ENCODE data around the gene MYO15A.

Gene MYO15A, protein sequence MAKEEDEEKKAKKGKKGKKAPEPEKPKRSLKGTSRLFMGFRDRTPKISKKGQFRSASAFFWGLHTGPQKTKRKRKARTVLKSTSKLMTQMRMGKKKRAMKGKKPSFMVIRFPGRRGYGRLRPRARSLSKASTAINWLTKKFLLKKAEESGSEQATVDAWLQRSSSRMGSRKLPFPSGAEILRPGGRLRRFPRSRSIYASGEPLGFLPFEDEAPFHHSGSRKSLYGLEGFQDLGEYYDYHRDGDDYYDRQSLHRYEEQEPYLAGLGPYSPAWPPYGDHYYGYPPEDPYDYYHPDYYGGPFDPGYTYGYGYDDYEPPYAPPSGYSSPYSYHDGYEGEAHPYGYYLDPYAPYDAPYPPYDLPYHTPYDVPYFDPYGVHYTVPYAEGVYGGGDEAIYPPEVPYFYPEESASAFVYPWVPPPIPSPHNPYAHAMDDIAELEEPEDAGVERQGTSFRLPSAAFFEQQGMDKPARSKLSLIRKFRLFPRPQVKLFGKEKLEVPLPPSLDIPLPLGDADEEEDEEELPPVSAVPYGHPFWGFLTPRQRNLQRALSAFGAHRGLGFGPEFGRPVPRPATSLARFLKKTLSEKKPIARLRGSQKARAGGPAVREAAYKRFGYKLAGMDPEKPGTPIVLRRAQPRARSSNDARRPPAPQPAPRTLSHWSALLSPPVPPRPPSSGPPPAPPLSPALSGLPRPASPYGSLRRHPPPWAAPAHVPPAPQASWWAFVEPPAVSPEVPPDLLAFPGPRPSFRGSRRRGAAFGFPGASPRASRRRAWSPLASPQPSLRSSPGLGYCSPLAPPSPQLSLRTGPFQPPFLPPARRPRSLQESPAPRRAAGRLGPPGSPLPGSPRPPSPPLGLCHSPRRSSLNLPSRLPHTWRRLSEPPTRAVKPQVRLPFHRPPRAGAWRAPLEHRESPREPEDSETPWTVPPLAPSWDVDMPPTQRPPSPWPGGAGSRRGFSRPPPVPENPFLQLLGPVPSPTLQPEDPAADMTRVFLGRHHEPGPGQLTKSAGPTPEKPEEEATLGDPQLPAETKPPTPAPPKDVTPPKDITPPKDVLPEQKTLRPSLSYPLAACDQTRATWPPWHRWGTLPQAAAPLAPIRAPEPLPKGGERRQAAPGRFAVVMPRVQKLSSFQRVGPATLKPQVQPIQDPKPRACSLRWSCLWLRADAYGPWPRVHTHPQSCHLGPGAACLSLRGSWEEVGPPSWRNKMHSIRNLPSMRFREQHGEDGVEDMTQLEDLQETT (N-terminal part only)
- total RNA-seq = 0.14 to 11.7 (median 0.47) reads per million in 17 experiments

DNA sequence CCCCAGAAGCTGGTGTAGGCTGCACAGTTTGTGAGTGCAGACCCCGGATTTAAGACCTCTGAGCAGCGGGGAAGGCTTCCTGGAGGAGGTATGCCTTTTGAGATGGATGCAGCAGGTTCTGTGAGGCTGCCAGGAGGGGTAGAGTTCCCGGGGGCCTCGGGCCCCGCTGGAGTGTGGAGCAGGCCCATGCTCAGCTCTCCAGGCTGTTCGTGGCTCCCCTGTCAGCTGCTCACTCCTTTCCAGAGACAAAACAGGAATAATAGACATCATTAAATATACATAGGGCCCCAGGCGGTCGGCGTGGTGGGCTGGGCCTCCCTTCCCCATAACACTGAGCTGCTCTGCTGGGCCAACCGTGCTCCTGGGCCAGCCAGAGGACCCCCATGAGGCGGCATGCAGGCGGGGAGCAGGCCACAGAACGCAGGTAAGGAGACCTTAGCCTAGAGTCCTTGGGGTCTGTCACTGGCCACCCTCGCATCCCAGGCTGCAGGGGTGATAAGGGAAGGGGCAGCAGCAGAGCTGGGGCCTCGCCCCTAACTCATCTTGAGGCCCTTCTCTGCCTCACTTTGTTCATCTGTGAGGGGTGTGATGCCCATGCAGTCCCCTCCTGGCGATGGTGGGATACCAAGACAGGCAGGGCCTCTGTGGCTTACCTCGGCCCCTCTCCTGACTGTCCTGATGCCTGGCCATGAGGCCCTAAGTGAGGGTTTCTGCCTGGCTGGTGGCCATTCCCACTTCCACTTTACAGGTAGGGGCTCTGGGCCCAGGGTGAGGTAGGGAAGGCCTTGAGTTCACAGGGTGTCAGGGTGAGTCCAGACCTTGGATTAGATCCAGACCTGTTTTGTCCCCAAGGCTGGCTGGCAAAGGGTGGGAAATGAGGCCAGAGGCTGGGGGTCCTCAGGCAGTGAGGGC is at the start of gene MYO15A:
Gene MYO15A, plus strand, starts transcription at position 356 of the 912 bp plus-strand sequence. CDS start 10,045 bp downstream, outside the sequence.
- DNase-seq = no peak

DNA sequence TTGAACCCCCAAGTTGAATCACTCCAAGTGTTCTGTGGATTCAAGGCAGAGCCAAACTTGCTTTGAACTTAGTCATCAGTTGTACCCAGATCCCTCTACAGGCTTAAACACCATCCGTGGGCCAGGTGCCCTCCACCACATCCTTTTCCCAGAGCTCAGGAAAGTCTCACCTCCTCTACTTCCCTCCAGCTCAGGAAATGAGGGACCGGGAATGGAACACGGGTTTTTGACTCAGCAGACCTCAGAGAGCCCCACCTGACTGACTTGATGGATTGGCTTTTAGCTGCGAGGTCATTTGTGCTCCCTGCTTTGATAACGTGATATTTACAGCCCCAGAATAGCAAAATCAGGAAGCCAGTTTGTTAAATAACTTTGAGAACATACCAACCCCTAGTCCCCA is 49.3 kb upstream of the MYO15A start:
- DNase-seq = no peak

DNA sequence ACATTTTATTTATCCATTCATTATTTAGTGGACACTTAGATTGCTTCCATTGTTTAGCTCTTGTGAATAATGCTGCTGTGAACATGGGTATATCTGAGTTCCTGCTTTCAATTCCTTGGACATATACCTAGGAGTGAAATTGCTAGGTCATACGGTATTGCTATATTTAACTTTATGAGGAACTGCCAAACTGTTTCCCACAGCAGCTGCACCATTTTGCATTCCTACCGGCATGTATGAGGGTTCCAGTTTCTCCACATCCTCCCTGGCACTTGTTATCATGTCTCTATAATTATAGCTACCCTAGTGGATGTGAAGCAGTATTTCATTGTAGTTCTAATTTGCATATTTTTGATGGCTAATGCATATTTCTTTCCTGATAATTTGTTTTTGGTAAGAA is 44.5 kb upstream of the MYO15A start:
- DNase-seq = no peak

DNA sequence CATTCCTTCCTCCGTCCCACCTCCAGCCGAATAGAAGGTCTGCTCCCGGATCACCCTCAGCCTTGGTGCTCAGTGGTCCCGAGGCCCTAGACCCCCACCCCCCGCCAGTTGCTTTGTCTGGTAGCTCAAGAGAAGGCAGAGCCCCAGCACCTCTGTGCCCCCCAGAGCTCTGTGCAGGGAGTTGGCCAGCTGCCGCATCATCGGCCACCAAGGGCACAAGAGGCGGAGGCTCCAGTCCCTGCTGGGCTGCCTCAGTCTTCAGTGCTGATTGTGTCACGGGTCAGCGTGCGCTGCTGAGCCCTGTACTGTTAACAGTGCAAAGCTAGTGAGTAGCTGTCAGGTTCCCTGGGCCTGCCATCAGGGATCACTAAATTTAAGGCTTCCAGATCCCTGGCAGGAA is 43.0 kb upstream of the MYO15A start:
- DNase-seq = no peak

DNA sequence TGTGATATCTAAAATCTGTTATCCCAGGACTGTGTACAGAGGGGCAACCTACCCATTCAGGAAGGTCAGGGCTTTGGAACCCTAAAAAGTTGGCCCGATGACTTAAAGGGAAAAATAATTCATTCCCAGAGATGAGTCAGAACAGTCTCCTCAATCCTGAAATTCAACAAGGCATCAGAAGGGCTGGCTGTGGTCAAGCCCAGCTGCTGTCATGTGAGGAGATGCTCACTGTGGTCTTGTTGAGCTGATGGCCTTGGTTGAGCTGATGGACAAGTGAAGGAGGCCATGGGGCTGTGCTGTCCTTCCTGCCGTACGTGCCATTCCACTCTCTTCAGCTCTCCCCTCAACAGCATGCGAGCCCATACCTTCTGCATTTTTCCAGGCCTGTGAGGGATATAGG is 41.7 kb upstream of the MYO15A start:
- no peak for DNase-seq

DNA sequence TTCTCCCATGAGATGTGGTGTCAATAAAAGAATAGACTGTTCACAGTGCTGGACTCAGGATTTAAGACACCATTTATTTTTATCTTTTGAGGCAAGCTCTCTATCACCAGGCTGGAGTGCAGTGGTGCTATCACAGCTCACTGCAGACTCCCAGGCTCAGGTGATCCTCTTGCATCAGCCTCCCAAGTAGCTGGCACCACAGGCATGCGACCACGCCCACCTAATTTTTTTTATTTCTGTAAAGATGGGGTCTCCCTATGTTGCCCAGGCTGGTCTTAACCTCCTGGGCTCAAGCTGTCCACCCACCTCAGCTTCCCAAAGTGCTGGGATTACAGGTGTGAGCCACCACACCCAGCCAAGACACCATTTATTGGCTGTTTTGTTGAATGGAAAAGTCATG is 39.5 kb upstream of the MYO15A start:
- DNase-seq = no peak

DNA sequence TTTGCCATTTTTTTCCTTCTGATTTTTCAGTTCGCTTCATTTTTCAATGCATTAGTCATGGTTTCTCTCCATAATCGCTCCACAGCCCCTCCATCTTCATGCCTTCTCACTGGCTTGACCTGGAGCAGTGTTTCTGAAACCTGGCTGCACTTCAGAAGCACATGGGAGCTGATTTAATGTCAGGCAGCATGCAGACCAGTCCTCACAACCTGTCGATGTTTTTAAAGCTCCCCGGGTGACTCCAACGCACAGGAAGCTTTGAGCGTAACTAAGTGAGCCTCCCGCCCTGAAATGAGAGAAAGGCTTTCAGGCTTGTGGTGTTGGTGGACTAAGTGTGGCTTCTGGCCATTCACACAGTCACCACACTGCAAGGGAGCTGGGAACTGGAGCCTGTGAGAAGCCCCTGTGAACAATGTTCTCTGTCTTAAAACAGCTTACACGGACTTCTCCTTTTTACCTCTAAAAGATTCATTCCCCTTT is 37.7 kb upstream of the MYO15A start:
- no peak for DNase-seq

DNA sequence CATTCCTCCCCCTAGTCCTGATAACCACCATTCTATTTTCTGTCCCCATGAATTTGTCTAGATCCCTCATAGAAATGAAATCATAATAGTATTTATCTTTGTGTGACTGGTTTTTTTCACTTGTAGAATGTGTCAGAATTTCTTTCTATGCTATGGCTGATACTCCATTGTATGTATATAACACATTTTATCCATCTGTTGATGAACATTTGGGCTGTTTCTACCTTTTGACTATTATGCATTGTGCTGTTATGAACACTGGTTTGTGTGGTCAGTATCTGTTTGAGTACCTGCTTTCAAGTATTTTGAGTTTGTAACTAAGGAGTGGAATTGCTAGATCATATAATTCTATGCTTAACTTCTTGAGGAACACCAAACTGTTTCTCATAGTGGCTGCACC is 36.8 kb upstream of the MYO15A start:
- no peak for DNase-seq

DNA sequence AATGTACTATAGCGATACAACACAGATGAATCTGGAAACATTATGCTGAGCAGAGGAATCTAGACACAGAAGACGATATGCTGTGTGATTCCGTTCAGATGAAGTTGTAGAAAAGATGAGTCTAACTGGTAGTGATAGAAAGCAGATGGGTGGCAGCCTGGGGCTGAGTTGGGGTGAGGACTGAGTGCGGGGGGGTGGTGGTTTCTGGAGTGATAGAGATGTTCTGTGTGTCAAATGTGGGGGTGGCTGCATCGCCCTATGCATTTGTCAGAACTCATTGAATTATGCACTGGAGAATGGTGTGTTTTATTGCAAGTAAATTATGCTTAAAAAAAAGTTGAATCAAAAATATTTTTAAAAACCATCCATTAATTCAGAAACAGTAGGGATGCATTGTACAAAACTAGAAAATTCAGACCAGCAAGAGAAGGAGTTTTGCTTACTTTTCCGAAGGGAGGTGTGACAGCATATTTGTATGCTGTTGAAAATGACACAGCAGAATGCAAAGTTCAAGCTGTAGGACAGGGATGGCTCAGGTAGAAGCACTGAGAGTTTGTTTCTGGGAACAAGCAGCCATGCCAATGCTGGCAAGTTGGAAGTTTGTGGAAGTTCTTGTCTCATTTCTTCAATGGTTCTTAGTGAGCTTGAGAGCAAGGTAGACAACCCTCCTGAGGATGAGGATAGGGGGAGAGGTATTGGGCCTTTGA is 33.8 kb upstream of the MYO15A start:
- DNase-seq = no peak

DNA sequence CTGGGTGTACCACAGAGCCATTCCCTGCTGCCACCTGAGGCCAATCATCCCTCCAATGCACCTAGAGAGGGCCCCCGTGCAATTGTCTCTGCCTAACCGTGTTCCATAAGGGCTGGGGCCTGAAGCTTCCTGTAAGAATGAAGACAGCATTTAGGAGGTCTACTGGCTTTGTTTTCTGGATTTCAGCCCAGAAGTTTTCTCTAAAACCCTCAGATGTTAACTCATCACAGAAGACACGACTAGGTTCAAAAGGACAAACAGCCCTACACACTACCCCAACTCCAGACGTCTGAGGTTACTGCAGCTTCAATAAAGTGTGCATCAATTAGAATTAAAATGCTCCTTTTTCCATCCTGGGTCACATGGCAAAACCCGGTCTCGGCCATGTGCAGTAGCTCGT is 31.6 kb upstream of the MYO15A start:
- no peak for DNase-seq

DNA sequence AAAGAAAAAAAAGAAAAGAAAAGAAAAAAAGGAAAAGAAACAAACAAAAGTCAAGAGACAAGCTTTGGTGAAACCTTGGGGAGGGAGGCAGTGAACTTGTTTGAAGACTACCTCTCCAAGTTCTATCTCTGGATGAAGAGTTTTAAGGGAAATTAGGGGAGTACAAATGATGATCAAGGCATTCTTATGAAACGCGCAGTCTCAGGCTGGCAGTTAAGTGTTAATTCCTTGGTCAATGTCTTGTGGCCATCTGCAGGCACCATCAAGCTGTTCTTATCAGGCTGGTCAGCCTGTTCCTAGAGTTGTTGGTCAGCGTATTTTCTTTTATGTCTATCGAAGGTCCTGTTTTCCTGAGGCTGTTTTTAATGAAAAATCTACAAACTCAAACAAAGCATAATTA is 29.0 kb upstream of the MYO15A start:
- no peak for DNase-seq

DNA sequence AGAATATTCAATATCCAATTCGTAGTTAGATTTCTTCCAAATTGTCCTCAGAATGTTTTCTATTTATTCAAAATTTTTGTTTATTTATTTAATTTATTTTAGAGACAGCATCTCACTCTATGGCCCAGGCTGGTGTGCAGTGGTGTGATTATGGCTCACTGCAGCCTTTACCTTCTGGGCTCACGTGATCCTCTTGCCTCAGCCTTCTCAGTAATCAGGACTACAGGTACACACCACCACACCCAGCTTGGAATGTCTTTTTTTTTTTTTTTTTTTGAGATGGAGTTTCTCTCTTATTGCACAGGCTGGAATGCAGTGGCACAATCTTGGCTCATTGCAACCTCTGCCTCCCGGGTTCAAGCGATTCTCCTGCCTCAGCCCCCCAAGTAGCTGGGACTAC is 24.3 kb upstream of the MYO15A start:
- no peak for DNase-seq

DNA sequence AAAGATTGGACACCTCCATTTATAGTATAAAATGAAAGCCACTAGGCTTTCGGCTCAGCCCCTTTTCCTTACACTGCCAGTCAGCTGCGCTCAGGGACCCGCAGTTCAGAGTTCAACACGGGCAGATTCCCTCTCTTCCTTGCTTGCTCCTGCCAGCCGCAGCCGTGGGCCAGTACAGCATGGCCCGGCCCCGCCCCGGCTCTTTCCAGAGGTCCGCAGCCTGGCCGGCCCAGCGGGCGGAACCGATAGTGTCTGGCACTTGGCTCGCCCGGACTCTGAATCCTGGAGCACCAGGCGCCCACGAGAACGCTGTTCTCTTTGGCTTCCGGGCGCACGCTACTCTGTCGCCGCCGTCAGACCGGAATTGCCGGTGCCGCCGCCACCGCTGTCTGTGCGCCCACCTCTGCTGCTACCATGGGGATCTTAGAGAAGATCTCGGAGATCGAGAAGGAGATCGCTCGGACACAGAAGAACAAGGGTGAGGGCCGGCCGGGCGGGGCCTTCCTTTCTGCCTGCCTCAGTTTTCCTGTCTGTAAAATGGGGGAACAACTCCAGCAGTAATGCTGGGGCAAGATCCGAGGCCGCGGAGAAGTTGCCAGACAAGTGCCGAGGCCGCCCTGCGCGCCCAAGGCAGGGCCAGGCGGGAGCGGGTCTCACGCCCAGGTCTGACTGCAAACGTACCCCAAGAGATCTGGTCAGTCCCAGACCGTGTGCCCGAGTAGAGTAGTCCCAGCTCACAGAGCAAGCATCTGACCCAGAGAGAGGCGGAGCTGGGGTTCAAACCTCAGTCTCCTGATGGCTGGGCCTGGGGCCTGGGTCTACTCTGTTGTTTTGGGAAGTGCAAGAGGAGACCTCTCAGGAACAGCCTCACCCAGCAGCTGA is 20.7 kb upstream of the MYO15A start, which contains the start of gene DRG2:
Gene DRG2, plus strand, starts transcription at position 339 of the 882 bp plus-strand sequence. Its CDS starts 76 bp downstream, at position 415.
- peak; percentile 93 to 97 (median 96) for DNase-seq

DNA sequence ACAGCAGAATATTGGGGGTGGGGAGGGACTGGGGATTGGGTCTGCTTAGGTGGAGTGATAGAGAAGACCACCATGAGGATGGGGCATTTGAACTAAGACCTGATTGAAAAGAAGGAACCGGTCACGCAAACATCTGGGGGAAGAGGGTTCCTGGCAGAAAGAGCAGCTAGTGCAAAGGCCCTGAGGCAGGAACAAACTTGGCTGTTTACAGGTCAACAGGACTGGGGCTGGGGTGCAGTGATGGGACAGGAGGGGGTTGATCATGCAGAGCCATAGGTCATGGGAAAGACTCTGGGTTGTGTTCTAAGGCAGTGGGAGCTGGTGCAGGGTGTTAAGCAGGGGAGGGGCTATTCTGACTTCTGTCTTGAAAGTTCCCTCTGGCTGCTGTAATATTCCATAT is 18.9 kb upstream of the MYO15A start:
- no peak for DNase-seq

DNA sequence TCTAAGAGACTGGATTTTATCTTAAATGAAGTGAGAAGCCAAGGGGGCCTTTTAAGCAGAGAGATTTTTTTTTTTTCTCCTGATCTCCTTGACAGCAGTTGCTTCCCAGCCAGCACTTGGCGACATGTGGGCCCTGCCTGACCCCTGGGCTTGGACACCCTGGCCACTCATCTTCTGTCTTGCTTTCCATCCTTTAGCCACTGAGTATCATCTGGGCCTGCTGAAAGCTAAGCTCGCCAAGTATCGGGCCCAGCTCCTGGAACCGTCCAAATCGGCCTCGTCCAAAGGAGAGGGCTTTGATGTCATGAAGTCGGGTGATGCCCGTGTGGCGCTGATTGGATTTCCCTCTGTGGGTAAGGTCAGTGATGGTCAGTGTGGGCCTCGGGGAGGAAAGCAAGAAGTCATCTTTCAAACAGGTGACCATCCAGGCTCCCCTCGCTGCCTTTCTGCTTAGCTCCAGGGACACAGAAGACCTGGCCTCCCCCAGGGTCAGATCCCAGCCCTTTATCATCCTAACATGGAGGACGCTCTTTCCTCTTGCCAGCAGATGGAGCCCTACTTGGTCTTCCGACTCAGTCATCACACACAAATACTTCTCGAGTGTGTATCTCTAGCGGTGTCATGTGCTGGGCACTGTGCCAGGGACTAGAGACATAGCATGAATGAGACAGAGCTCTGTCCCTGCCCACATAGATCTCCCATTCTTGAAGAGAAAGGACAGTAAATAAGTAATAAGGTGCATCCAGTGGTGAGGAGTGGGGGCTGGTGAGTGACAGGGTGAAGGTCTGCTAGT is 14.7 kb upstream of the MYO15A start:
- DNase-seq = peak; percentile 45 to 68 (median 56)

DNA sequence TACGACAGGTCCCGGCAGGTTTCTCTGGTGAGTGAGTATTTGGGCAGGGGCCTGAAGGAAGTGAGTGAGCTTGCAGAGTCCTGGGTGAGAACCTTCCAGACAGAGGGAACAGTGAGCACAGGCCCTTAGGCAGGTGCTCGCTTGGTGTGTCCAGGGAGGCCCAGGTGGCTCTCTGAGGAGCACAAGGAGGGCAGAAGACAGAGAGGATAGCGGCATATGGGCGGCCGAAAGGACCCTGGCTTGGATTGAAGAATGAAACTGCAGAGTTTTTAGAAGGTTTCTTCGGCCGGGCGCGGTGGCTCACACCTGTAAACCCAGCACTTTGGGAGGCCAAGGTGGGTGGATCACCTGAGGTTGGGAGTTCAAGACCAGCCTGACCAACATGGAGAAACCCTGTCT is 14.1 kb upstream of the MYO15A start:
- no peak for DNase-seq

DNA sequence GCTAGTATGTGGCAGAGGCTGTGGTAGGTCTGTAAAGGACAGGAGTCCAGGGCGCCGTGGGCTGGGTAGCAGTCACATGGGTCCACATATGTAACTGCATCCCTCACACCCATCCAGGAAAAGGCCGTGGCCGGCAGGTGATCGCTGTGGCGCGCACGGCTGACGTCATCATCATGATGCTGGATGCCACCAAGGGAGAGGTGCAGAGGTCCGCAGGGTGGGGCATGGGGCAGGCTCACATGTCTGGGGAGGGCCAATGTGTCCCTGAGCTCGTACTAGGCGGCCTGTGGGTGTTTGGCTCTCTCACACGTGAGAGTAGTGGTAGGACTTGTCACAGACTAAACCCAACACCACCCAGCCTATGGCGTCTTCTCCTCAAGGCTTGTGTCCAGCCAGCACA is 9.0 kb upstream of the MYO15A start:
- no peak for DNase-seq

DNA sequence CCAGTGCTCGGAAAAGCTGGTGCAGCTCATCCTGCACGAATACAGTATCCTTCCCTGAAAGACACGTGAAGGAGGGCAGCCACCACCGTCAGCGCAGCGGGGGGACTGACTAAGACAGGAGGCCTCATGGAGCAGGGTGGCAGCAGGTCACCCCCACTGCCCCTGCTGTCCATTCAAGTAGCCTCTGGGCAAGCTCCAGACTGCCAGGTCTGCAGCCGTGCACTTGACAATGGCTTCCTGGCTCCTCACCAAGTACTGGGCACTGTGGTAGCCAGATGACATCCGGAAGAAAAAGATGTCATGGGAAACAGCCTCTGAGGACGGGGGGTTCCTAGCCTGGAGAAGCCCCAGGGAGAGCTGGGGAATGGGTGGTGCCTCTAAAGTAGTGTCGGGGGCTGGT is 7.9 kb upstream of the MYO15A start:
- DNase-seq = no peak

DNA sequence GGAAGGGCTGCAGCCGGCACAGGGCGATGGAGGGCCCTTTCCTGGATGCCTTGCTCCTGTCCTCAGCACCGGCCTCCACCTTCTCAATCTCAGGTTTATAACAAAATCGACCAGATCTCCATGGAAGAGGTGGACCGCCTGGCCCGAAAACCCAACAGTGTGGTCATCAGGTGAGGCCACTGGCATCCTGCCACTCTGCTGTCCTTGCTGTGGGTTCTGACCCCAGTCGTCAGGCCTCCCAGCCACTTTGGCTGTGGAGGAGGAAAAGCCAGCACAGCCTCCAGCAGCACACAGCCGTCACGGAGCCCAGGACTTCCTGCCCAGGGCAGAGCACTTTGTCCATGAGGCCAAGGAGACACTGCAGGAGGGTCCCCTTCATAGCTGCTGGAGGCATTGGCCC is 6.7 kb upstream of the MYO15A start:
- DNase-seq = no peak
